ENCODE results near the gene CRYBG2.
"Not testable (repeated sequence)": the region's sequence is repeated elsewhere in the genome, so short reads cannot be mapped to it uniquely, and the experiment has no call there.

The CRYBG2 gene

DNA sequence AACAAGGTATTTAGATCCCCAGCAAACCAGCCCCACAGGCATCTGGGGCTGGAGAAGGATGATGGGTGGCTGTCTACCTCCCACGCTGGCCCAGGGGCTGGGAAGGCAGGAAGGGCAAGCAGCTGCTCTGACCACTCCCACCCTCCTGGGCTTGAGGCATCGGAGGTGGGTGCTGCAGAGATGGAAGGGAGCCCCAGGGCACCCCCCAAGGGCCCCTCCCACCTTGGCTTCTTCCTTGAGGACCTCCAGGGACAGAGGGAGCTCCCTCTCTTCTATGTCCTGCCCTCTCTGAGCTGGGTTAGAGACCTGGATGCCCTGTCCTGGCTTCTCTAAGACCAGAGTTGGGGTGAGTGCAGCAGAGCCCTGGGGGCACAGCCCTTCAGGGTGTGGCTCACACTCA lies 33.0 kb downstream of the CRYBG2 start:
- DNase-seq = no peak

DNA sequence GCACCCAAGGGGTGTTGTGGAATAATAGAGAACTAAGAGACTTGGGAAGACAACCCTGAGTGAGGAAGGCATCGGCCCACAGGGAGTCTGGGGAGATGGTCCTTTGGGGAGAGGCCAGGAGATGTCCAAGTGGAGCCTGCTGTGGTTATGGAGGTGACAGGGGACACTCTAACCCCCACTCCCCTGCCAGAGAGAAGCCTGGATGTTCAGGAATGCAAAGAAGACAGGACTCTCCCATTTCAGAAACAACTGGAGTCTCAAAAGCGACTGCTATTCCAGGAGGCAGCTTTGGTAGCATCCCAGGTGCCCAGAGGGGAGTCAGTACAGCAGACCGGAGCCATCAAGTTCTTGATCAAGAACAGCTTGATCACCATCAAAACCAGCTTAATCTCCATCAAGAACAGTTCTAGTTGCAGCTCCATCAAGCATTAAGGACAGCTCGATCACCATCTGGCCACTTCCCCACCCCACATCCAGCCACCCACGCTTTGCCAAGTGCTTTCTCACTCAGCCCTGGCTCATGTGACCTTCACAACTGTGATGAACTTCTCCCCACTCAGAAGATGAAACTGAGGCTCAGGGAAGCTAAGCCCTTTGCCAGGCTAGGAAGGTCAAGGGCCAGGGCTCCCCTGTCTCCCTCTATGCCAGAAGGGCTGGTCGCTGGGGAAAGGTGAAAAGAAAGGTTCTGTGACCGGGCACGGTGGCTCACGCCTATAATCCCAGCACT lies 35.4 kb downstream of the CRYBG2 start:
- DNase-seq = peak in 7 of 58 donors; percentile 1 to 40 (median 5)

DNA sequence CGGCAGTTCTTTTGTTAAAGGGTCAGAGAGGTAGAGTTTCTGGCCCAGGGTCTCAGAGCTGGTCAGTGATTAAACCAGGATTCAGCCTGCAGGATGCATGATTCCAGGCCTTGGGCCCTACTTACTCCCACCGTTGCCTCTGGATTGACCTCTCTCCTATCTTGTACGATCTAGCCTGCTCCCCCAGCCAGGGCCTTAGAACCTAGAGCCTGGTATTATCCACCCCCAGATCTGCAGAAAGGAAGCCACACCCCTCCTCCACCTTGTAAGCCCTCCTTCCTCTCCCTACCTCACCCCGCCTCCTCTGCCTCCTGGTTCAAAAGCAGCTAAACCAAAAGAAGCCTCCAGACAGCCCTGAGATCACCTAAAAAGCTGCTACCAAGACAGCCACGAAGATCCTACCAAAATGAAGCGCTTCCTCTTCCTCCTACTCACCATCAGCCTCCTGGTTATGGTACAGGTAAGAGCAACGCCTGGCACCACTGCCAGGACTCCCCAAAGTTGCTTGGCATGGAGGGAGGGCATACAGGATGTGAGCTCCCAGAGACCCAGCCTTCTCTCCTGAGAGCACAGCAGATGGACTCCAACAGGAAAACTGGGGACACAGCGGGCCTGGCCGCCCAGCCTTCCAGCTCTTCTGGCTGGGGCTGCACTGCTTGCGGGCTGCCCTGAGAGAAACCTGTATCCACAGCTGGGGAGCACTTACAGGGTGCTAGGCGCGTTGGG lies 36.2 kb downstream of the CRYBG2 start, which contains the start of gene CD52:
Gene CD52 (plus strand): TSS at position 347 of the 726 bp plus-strand sequence. CDS start 60 bp downstream, at position 407.
- no peak for DNase-seq

DNA sequence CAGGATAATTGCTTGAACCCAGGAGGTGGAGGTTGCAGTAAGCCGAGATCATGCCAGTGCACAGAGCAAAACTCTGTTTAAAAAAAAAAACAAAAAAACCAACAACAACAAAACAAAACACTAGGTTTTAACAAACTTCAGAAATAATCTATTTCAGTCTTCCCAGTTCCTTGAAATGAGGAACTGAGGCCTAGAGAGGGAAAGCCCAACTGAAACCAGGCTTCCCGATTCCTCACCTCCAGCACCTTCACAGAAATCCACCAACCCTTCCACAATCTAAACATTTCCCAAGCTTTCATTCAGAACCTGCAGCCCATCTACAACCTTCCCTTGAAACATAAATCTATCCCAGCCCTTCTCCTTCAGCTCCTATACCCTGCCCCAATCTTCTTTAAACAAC lies 36.8 kb downstream of the CRYBG2 start:
- DNase-seq = no peak

DNA sequence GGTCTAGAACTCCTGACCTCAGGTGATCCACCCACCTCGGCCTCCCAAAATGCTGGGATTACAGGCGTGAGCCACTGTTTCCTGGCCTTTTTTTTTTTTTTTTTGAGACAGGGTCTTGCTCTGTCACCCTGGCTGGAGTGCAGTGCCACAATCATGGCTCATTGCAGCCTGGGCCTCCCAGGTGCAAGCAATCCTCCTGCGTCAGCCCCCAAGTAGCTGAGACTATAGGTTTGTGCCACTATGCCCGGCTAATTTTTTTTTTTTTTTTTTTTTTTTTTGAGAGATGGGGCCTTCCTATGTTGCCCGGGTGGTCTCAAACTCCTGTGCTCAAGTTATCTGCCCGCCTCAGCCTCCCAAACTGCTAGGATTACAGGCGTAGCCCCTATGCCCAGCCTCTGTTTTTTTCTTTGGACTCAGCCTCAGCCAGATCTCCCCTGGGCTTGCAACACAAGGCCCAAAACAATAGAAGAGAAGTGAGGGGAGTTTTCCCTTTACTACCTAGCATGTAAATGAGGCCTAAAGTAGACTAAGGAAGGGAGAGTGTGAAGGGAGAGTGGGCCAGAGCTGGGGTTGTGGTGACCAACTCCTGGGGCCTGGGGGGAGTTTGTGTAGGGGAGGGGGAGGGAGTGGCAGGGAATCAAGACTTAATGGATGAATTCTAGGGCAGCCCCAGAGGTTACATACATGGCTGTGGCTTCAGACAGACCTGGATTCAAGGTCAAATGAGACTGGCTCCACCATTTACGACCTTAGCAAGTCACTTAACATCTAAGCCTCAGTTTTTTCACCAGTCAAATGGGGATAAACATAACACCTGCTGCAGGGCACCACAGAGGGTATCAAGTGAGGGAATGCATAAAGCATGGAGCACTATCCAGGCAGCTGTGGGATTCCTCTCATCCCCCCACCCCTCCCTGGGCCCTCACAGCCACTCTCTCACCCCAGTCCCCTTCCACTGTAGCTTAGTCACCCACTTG lies 37.8 kb downstream of the CRYBG2 start:
- no peak for DNase-seq

DNA sequence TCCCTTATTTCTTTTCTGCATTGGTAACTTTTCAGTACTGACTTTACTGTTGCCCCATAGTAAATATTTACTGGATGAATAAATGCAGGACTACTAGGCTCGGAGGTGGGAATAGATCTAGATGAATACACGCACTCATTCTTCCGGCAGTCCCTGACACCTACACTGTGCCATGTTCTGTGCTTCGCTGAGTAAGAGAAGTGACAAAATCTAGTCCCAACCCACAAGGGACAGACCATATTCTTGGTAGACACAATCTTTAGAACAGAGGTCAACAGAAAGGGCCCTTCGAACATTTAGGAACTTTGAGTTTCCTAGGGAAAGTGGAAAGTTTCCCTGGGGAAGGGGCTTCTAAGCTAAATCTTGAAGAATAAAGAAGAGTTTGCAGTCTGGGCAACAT lies 39.4 kb downstream of the CRYBG2 start:
- no peak for DNase-seq

DNA sequence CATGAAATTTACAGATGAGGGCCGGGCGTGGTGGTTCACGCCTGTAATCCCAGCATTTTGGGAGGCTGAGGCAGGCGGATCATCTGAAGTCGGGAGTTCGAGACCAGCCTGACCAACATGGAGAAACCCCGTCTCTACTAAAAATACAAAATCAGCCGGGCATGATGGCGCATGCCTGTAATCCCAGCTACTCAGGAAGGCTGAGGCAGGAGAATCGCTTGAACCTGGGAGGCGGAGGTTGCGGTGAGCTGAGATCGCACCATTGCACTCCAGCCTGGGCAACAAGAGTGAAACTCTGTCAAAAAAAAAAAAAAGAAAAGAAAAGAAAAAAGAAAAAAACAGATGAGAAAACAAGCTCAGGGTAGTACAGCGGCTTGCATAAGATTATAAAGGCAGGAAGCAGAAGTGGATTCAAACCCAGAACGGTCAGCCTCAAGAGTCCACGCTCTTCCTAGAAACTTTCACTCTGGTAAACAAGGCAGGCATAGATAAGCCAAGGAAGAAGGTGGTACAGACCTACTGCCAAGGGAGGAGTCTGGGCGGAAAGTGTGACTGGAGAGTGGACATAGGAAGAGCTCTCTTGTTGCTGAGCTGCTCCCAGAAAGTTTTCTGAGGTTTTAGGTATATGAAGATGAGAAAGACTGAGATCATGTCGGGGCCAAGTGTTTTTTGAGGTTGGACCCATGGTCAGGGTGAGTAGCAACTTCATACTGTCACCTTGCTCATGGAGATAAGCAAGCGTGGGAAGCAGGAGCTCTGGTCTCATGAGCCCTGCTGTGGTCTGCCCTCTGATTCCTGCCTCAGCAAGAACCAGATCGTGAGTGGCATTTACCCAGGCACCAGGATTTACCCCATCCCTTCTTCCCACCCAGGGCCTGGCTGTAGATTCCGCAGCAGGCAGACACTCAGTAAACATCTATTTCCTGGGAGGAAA lies 45.7 kb downstream of the CRYBG2 start:
- not testable (repeated sequence) for DNase-seq

DNA sequence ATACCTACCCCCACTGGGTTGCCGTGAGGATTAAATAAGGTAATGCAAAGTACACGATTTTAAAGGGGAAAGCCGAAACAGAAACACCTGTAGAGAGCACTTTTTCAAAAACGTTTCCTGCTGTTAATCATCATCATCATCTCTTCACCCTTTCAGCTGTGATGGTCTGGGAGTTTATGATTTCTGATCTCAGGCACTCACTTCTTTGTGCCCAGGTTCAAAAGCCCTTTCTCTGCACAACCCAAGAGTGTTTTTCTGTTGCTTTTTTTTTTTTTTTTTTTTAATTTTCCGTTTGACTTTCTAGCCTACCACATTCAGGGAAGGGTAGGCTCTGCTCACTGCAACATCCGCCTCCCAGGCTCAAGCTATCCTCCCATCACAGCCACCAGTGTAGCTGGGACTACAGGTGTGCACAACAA lies 46.6 kb downstream of the CRYBG2 start:
- no peak for DNase-seq

DNA sequence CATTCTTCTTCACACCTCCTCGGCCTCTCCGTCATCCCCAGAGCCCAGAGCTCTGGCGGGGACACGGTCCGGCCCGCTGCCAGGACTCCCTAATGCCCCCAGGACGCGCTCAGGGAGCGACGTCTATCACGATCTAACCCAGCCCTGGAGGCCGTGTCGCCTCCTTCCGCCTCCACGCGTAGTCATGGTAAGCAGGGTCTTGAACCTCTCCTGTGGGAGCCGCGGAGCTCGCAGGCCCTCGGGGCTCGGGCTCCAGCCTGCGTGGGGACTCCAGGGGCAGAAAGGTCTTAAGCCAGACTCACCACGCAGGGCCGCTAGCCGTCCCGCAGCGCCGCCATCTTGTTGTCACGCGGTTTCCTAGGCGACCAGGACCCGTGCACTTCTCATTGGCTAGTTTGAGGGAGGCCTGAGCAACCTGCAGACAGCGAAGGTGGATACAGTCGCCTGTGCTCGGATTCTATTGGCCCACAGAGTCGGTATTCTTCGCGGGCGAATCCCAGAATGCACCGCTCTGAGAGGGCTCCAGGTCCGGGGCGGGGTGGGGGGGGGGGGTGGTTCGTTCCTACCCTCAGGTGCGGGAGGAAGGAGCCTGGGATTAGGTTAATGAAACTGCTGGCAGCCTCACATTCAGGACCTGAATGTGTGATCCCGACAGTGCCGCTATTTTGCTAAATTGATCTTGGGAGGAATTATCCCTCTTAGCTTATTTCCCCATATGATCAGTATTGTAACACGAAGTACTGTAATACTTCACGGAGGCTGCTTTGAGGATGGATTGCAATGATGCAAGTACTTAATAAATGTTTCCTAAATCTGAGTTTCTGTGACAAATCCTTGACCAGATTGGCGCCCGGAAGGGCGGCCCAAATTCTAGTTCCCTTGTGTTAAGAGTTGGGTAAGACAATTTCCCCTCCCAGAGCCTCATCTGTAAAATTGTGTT lies 47.4 kb downstream of the CRYBG2 start, which contains the start of gene UBXN11:
Gene UBXN11 (minus strand): TSS at position 347 of the 940 bp plus-strand sequence. CDS start 3,753 bp downstream, outside the sequence.
- peak; percentile 20 to 94 (median 81) for DNase-seq

DNA sequence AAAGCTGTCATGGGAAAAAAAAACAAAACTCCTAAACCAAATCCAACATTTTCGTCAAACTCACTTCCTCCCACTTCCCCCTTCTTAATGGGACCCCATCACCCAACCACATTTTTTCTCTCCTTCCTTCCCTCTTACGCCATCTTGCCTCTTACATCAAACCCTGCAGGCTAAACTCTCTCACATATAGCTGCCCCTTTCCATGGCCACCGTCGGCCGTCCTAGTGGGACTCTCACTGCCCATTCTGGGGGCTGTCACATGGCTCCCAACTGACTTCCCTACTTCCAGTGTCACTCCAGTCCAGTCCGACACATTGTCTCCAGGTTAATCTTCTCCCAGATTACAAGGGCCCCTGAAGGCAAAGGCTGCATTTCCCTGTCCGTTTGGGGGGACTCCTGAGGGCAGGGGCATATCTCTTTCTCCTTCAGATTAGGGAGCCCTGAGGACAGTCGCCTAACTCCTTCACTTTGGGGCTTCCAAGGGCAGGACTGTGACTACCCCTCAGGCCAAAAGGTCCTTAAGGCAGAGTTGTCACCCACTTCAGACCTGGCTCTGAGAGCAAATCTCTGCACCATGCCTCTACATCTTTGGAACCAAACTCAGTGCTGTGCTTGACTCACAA lies 48.2 kb downstream of the CRYBG2 start:
- DNase-seq = no peak

DNA sequence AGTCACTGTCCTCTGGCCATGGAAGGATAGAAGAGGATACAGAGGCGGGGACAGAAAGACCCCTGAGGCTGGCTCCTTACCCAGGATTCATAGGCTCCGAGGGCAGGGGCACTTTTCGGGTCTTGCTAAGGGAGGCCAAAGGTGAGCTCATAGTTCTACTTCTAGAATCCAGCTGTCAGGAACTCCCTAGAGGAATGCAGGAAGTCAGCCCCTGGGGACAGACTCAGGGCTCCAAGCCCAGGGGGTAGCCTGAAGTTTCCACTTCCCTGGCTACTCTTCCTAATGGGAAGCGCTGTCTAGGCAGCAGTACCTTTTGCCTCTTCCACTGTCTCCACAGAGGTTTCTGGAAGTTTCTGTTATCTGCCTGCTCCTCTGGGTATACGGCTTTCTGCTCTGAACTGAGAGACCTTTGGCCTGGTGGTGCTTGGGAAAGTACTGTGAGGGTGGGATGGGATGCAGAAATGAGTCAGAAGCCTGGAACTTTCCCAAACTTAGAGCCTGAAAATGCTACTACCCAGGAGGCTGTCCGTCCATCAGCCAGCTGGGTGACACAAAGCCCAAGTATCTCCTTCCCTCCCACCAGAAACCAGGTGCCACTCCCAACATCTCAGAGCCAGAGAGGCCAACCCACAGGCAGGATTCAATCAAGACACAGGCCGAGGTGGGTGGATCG lies 51.1 kb downstream of the CRYBG2 start:
- DNase-seq = no peak

DNA sequence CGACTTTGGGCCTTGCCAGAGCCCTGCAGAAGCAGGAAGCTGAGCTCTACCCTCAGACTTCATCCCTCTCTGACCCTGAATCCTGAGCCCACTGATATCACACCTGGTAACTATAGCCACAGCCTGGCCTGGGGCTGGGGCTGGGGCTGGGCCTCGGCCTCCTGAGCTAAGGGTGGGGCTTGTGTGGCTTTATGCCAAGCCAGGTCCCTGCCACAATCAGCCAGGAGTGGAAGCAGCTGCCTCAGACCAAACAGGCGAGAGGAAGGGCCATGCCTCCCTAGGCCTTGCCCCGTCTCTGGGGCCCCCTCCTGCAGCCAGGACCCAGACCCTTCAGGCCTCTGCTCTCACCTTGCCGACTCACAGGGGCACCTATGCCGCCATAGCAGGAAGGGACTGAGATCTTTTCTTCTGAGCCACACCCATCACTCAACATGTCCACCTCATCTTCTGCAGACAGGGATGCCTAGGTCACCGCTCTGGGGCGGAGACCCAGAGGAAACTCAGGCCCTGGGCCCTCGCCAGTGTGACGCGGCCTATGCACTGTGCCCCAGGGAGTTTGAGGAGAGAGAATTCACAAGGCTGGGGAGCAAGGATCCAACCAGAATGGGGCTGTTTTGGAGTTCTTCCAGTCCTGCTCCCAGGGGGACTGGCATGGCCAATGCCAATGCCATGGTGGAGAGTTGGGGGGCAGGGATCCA lies 53.2 kb downstream of the CRYBG2 start:
- DNase-seq = no peak

DNA sequence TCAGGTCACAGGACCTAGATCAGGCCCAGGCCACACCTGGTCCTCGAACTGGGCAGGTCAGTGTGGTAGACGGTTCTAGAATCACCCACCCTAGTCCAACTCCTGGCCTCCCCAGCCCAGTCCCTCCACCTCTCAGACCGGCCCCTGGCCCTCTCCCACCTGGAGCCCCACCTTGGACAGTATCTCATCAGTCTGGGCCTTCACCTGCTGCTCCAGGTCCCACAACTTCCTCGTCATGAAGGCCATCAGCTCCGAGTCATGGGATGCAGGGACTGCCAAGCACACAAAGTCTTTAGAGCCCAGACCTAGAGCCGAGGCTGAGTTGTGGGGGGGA lies 56.2 kb downstream of the CRYBG2 start:
- DNase-seq = no peak

DNA sequence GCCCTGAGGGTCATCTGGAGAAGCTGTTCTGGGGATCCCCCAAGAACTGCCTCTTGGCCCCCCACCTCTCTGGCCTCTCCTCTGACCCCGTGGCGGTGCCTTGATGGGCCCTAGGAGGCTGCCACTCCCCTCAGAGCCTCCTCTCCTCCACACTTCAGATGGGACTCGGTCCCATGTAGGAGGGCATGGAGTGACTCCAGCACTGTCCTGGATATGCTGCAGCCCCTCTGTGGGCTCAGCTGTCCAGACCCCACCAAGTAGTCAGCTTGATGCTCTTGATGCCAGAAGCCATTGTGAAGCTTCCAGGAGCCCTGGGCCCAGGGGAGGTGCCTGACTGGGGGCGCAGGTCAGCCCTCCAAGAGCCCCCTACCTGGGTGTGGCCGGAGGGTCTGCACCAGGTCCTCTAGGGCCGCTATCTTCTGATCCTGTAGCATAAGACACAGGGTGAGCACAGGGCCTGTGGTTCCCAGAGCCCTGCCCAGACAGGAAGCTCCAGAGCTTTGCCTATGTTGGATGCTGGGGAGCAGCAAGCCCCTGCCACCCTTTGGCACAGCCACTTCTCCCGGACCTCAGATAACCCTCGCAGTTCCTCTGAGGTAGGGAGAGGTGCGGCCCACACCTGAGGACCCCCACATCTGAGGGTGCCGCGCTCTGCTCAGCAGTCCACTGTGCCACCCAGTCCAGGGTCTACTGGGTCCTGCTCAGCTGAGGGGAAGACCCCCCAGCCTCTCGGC lies 56.7 kb downstream of the CRYBG2 start:
- DNase-seq = no peak

DNA sequence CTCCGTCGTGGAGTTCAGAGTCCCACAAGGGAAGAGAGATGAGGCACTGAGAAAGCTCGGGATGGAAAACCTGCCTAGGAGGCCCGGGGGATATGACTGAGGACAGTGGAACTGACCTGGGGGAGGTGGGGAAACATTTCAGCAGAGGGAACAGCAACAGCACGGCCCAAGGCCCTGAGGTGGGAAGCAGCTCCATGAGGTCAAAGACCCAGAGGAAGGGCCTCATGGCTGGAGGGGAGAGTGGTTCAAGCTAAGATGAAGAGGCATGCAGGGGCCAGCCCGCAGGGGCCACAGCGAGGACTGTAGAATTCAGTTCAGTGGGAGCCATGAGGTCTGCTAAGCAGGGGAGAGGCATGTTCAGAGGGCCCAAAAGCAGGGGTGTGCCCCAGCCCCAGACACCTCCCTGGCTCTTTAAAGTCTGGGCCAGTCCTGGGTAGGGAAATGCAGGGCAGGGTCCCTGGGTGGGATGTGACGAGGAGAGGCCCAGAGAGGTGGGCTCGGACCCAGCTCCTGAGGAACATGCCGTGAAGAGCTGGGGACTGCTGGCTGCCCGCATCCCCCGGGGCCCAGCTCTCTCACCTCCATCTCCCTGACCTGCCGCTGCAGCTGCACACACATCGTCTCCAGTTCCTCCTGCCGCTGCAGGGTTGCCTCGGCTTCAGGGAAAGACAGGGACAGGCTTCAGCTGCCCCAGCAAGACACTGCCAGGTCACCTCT lies 57.4 kb downstream of the CRYBG2 start:
- DNase-seq = no peak

All from anterior cingulate cortex (tissue), 58 donors.